CD1c-positive myeloid dendritic cell (primary cell): ENCODE results near the gene NTSR2.

Experiments used
- DNase-seq: peaks from one replicate; pipeline ENCODE4 v3.0.0-alpha.2; 2016; ENCODE audit errors: extremely low spot score

The NTSR2 gene

GRCh38 chr2:11699686-11700670 lies 30.0 kb upstream of the NTSR2 start:
- DNase-seq: no peak

DNA sequence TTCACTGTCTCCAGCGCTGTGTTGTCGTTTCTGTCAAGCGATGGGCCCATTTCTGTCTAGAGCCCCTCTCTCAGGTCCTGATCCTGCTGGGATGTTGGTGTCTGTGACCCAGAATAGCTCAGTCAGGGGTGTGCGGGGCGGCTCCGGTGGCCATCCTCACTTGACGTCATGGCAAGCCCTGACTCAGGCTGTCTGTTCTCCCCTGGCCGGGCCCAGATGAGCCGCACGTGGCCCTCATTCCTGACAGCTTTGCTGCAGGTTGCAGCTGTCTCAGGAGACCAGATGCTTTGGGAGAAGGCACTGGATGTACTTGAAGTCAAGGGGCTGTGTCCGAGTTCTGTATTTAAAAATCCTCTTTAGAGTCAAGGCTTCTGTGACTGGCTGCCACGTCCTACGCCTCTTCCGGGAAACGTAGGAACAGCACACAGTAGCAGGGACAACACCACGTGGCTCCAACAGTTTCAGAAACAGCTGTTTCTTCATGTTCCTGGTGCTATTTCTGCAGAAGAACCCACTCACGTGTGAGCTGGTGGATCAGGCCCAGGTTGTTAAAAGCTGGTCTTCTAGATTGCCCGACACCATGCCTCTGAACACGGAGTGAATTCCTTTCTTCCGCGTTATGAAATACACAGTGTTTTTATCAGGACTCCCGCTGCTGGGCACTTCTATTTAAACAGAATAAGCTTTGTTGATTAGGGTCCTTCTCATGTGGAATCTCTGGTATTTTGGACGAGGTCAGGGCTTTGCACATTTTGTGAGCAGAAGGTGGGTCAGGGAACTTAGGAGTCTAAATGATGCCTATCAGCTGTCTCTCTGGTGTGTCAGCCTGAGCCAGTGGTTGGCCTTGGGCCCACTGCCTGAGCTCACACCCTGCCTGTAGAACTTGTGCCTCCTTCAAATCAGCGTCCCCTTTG lies 28.3 kb upstream of the NTSR2 start:
- DNase-seq: peak; percentile 82

- DNase-seq: peak; percentile 67
Measured at GRCh38 chr2:11697103-11697871, 27.3 kb upstream of the NTSR2 start.

DNA sequence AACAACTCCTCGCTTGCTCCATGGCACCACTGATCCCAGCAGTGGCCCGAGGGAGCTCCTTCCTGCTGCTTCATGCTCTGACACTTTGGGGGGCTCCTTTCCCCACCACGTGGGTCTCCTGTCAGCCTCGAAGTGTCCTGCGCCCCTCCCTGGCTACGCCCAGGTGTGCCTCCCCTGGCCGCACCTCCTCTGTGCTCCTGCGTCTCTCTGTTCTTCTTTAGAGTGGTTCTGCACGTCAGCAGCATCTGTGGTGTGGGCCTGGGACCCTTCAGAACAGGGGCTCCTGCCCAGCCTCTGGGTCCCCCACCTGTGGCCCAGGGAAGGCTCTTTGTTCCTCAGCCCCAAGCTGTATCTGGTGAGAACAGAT lies 26.7 kb upstream of the NTSR2 start:
- DNase-seq: no peak

DNA sequence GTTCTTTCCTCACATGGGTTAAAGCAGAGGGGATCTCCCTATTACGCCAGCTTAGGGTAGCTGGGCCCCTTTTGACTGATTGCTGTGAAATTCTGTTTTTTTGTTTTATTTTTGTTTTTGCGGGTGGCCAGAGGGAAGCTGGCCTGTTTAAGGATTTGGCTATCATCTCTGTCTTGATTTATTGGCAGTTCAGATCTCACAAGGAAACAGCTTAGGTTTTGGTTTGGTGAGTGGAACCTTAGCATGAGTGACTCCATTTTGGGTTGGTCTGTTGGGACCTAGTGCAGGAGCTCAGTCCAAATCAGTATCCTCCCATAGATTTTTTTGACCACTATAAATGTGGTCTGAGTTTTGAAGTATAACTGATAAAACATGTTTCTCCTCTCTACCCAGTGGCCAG lies 25.6 kb upstream of the NTSR2 start:
- DNase-seq: no peak

DNA sequence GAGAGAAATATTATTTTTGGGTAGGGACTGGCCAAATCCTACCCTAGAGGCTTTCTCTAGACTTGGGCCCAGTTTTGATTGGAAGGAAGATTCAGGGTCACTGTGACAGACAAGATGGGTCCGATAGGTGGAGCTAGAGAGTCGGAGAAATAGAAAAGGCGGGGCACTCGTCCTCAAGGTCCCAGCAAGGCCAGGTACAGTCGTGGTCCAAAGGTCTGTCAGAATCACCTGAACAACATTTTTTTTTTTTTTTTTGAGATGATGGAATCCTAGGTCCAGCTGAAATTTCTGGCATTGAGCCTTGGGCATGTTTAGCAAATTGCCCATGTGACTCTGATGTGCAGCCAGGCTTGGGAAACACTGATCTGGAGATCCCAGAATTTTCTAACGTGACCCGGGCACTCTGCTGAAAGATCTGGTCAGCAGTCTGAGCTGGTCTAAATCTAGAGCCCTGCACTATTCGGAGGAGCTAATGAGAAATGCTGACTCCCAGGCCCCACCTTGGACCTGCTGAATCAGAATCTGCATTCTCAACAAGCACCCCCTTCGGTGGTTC lies 23.0 kb upstream of the NTSR2 start:
- DNase-seq: peak; percentile 79

DNA sequence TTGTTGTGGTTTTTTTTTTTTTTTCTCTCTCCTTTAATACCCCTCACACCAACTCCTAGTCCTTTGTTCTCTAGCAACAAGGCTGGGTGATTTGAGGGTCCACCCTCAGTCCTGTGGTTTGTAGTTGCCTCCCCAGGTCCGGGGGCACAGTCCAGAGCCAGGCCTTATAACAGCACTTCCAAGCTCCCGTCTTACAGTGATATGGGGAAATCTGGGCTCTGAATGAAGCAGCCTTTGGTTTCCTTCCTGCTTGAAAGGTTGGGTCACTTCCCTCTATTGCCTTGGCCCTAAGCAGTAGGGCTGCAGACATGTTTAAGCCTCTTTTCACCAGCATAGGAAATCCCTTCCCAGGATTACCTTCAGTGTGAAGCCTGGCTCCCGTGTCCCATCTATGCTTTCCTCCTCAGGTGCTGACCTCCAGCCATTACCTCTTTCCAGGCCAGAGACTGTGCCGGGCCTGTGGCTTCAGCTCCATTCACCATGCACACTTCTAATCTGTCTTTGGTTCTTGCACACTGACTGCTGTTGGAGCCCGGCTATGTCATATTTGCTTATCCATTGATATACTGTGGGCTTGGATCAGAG lies 21.2 kb upstream of the NTSR2 start:
- peak; percentile 59 for DNase-seq

DNA sequence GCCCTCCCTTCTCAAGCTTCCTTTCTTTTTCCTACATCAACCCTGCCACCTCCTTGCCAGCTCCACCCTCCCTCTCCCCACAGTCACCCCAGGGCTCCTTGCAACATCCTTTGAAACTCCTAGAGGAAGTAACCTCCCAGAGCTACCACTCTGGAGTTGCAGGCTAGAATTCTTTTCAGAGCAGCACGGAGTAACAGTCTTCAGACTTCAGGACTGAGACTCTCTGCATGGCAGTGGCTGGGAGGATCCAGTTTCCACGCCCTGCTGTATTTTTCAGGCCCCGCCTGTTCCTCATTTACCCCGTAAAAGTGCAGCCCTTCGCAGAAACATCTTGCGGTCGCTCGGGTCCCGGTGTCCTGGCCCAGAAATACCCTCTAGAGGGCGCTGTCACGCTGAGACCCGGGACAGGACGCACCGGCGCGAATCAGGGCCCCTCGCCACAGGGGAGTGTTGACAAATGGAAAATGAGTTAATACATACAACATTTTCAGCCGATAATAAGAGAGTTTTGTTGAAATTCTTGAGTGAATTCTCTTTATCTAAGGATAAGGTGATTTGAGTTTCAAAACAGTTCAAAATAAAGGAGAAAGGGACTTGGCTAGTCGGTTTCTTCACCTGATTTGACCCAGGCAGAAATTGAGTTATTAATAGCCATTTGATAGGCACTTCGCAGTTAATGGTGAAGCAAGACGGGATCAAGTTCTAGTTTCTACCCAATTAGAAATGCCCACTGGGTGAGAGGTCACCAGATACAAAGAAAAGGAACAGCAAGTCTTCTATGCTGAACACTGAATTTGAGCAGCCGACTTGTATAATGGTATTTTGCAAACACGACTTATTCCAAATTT lies 18.5 kb upstream of the NTSR2 start:
- peak; percentile 91 for DNase-seq

DNA sequence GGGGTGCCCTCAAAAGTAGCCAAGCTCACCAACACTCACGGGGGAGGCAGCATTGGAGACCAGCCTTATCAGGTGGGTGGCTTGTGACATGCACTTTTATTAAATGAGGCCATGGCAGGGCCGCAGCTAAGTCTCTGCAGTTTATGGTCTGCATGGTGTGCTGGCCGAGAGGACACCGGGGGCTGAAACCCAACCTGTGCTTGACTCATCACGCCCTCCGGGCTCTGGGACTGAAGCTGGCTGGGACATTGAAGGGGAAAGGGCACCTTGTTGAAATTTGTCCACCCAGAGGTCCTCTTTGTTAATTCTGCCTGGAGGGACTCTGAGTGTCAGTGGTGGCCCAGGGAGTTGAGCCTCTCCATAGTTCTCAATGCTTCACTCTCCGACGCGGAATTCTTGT lies 17.7 kb upstream of the NTSR2 start:
- DNase-seq: no peak

DNA sequence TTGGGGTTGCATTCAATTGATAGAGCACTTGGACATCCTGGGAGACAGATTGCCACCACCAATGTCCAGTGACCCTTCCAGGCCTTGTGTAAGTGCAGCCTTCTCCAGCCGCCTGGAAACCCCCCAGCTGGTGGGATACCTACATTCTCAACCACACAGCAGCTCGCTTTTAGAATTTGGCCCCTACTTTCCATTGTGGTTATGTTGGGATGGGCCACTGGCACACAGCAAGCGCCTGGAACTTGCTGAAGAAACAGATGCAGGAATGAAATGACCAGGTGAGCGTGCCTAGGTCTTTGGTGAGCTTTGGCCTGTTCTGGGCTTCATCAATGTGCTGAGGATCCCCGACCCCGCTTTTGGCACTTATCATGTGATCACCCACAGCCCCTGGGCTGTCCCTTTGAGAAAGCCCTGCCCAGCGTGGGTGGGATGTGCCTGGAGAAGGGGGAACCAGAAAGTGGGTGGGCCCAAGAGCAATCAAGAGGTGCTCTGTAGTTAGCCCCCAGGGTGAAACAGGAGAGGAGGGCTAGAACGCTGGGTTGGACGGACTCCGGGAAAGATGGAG lies 16.0 kb upstream of the NTSR2 start:
- DNase-seq: no peak

- DNase-seq: no peak
Measured at GRCh38 chr2:11684894-11685460, 15.0 kb upstream of the NTSR2 start.

- no peak for DNase-seq
Measured at GRCh38 chr2:11683966-11684365, 14.0 kb upstream of the NTSR2 start.

DNA sequence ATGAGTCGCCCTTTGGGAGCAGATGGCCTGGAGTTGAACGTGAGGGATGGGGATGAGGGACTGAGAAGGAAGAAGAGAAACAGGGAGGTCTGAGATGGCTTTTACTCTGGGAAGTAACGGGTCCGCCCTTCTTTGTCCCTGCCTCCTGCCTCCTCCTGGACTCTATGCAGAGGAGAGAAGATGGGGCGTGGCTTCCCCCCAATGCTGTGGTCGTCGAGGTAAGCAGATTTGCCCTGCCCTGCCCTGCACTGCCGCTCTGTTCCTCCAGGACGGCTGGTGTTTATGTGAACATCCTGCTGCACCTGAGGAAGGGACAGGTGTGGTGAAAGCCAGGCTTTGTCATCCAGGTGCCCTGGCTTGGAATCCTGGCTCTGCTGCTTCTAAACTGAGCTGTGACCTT lies 13.5 kb upstream of the NTSR2 start:
- no peak for DNase-seq

DNA sequence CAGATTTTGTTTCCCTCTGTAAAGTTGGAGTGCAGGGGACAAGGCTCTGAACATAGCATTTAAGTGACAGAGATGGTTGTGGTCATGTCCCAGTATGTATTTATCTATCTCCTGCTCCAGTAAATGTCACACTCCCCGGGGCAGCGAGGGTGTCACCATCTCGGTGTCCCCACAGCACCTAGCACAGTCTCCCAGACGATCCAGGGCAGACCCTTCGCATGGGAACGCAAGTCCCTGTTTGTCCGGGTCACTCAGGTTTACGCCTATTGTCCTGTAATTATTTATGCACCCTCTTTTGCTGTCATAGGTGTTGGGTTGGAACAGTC lies 12.6 kb upstream of the NTSR2 start:
- no peak for DNase-seq

- peak; percentile 38 for DNase-seq
Measured at GRCh38 chr2:11681722-11682589, 12.0 kb upstream of the NTSR2 start.

DNA sequence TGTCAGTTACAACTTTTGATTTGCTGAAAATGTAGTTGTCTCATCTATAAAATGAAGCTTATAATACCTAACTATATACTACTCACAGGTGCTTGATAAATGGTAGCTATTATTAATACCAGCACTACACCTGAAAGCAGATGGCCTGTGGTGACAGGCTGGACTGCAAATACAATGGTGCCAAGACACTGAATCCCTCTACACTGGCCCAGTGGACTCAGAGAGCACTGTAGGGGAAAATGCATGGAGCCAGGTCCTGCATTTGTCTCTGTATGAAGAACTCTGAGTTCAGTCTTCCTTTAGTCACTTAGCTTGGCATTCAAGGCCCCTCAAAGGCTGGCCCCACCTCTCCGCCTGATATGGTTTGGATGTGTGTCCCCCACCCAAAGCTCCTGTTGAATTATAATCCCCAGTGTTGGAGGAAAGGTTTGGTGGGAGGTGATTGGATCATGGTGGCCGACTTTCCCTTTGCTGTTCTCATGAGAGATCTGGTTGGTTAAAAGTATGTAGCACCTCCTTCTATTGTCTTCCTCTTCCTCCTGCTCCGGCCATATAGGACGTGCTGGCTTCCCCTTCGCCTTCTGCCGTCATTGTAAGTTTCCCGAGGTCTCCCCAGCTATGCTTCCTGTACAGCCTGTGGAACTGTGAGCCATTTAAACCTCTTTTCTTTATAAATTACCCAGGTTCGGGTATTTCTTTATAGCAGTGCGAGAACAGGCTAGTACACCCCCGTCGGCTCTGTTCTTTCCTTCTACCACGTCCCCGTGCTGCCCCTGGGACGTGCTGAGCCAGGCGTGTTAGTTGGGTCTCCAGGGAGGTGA lies 11.1 kb upstream of the NTSR2 start:
- no peak for DNase-seq

- no peak for DNase-seq
Measured at GRCh38 chr2:11680182-11680900, 10.3 kb upstream of the NTSR2 start.
